Measurements from ENCODE around the gene ZNF771.

The ZNF771 gene

DNA sequence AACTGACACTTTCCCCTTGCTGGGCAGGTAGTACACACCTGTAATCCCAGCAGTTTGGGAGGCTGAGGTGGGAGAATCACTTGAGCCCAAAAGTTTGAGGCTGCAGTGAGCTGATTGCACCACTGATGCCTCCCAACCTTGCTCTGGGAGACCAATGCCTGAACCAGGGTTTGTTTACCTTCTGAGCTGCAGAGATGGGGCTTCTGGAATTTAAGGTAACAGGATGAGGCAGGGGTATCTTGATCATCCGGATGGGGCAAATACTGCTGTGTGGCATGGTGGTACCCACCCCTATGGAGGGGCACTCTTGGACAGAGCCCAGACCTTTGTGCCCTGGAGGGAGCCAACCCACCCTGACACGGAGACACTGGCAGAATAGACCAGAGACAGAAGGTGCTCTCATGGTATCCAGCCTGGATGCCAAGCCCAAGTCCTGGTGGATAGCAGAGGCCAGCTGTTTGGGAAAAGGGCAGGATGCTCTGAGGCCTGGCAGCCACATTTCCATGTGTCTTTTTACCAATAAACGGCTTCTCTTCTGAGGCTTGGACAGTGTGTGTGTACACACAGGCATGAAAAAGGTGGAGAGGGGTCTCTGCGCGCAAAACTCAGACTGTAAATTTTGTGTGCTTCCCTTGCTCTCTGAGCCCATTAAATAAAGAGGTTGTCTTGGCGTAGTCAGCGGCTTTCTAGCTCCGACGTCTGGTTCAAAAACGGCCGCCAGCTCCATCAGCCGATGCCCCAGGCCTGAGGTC is 7.8 kb upstream of the ZNF771 start:
- no peak for DNase-seq

DNA sequence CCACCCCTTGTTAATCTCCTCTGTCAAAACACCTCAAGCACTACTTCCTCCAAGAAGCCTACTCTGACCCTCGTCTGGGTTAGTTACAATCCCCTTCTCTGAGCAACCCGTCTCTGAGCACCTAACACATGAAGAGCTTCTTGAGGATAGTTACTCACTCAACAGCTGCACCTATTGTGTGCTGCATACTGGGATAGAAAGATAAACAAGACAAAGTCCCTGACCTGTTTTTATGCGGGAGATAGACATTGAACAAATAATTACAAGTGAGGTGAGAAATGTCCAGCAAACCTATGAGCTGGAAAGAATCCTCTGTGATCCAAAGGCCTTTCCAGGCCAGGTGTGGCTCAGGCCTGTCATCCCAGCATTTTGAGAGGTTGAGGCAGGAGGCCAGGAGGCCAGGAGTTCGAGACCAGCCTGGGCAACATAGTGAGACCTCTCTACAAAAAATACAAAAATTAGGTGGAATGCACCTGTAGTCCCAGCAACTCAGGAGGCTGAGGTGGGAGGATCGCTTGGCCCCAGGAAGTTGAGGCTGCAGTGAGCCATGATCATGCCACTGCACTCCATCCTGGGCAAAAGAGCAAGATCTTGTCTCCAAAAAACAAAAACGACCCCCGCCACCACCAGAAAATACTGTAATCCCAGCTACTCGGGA is 5.5 kb upstream of the ZNF771 start:
- DNase-seq, result no peak

DNA sequence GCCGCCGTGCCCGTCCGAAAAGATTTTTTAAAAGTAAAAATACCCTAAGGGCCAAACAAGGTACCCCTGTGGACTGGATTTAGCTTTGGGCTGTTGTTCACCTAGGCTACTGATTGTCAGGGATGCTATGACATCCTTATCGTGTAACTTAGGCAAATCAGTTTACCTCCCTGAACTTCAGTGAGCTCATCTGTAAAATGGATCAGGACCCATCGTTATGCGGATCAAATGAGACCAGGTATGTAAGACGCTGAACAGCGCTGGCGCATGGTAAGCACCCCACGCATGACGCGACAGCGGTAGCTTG is 658 bp upstream of the ZNF771 start:
- DNase-seq, result no peak

DNA sequence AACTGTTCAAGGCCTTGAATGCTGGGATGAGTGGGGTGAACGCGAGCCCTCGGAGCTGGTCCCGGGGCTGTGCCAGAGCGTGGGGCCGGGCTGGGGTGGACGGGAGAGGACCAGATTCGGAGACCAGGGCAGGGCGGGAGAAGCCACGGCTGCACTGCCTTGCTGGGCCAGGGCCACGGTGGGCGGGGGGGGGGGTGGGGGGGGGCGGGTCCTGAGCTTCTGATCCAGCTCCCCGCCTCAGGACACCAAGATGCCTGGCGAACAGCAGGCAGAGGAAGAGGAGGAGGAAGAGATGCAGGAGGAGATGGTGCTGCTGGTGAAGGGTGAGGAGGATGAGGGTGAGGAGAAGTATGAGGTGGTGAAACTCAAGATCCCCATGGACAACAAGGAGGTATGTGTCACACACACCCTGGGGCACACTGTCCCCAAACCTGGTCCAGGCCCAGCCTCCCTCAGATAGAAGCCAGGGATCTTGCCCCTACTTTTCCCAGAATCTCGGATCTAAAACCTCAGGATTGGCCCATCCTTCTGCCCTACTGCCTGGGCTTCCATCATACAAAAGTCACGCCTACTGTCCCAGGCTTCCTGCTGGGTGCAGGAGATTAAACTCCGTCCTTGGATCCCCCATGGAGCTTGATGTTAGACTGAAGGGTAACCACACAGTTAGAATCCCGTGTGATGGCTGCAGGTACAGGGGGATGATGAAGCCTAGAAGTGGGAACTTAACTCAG is 563 bp downstream of the ZNF771 start:
- no peak for DNase-seq

DNA sequence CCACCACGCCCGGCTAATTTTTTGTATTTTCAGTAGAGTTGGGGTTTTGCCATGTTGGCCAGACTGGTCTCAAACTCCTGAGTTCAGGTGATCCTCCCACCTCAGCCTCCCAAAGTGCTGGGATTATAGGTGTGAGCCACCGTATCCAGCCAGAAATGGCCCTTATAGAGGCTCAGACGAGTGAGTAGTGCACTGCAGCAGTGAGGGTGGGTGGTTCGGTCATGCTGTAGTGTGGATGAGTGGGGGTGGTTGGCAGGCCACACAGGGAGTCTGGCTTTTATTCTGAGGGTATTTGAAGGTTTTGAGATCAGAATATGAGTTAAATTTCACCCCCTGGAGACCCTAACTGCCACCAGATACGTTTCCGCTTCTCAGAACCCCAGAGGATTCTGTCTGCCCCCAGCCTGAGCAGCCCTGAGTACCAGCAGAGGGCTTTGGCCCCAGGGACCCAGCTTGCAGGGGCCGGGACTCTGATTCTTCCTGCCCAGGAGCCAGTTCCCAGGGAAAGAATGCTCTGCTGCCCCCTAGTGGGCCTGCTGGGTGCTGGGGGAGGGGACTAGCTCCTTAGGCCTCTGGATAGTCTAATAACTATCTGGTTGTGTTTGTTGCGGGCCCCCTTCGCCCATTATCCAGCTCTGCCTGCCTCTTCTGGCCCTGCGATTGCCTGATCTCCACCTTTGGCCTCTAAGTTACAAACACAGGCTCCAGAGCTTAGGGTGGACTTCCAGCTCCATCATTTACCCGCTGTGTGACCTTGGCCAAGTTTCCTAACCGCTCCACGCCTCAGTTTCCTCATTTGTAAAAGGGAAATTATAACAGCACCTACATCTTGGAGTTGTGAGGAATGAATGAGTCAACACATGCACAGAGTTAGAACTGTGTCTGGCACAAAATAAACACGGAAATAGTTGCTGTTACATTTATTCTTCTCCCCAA is 2.0 kb downstream of the ZNF771 start:
- DNase-seq, result peak; percentile 92

DNA sequence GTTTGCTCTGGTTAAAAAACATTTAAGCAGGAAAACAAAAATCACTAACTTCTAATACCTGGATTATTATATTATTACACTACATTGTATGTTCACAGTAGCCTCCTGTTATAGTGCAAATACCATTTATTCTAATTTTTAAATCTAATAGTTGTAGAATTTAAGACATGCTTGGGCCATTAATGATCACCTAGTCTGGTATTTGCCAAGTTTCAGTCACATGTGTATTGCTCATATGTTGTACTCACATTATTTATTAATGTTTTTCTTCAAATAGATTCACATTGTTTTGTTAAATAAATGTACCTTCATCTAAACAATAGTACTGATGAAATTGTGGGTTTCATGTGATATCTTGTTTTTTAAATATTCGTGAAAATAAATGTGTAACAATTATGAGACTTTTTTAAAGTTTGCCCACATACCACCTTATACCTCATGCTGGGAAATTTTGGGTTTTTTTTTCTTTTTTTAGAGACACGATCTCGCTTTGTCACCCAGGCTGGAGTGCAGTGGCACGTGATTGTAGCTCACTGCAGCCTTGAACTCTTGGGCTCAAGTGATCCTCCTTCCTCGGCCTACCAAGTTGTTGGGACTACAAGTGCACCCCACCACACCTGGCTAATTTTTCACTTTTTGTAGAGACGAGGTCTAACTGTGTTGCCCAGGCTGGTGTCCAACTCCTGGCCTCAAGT is 5.9 kb downstream of the ZNF771 start:
- no peak for DNase-seq

DNA sequence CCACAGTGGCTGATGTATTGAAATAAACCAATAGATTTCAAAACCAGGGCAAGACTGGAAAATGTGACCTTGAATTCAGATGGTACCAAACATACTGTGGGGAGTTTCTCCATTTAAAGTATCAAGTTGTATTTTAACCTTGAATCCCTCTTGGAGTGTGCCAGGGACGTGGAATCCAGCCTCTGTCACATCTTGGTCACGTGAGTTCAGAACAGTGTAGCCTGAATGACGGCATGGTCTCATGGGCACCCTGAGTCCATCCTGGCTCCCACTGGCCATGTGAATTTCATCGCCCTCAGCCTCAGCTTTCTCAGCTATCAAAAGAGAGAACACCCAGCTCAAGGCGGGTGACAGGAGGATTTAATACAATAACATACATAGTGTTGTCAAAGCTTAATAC is 6.8 kb downstream of the ZNF771 start:
- DNase-seq, result no peak

DNA sequence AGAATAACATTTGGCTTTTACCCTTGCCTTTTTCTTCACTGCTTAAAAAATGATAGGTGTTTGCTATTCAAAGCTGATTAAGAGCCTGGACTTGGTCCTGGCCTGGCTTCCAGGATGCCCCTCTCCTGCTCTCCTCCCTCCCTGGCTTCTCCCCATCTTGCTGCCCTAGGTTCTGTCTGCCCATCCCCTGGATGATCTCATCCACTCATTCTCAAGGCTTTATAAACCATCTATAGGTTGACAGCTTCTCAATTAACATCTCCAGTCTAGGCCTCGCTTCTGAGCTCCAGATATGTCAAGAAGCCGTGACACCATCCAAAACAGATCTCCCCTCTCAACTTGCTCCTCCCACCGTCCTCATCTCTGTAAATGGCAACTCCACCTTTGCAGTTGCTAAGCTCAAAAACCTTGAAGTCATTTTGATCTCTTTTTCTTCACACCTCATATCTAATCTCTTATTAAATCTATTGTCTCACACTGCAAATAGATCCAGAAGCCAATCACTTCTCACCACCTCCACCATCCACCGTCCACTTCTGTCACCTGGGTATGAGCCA is 8.7 kb downstream of the ZNF771 start:
- no peak for DNase-seq

DNA sequence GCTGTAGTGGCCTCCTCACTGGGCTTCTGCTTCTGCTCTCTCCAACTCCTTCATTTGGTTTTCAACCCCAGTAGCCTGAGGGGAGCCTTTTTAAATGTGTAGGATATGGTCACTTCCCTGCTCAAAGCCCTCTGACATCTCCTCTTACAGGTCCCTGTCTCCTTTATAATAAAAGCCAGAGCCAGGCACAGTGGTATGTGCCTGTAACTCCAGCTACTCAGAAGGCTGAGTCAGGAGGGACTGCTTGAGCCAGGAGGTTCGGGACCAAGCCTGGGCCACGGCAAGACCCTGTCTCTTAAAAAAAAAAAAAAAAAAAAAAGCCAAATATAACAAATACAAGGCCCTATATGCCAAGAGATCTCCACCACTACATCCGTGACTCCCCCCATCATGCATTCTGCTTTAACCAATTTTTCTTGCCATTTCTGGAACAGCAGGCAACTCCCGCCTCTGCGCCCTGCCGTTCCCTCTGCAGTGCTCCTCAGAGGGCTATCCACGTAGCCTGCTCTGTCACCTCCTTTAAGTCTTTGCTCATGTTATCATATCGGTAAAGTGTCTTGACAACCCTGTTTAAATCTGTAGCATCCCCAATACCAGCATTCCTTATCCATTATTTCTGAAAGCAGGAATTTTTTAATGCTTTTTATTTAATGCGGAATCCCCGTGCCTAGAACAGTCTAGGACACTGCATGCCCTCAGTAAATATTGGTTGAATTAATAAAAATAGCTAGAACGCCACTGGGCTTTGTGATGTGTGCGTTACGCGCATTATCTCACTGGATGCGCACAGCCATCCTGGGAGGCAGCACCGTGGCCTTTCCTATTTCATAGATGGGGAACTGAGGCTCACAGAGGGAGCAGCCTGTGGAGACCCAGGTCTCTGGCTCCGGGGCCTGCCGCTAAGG is 9.5 kb downstream of the ZNF771 start:
- DNase-seq, result peak; percentile 20

DNA sequence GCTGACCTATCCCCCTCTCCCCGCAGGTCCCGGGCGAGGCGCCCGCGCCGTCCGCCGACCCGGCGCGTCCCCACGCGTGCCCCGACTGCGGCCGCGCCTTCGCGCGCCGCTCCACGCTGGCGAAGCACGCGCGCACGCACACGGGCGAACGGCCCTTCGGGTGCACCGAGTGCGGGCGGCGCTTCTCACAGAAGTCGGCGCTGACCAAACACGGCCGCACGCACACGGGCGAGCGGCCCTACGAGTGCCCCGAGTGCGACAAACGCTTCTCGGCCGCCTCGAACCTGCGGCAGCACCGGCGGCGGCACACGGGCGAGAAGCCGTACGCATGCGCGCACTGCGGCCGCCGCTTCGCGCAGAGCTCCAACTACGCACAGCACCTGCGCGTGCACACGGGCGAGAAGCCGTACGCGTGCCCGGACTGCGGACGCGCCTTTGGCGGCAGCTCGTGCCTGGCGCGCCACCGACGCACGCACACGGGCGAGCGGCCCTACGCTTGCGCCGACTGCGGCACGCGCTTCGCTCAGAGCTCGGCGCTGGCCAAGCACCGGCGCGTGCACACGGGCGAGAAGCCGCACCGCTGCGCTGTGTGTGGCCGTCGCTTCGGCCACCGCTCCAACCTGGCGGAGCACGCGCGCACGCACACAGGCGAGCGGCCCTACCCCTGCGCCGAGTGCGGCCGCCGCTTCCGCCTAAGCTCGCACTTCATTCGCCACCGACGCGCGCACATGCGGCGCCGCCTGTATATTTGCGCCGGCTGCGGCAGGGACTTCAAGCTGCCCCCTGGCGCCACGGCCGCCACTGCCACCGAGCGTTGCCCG is 10.3 kb downstream of the ZNF771 start:
- peak; percentile 70 for DNase-seq

DNA sequence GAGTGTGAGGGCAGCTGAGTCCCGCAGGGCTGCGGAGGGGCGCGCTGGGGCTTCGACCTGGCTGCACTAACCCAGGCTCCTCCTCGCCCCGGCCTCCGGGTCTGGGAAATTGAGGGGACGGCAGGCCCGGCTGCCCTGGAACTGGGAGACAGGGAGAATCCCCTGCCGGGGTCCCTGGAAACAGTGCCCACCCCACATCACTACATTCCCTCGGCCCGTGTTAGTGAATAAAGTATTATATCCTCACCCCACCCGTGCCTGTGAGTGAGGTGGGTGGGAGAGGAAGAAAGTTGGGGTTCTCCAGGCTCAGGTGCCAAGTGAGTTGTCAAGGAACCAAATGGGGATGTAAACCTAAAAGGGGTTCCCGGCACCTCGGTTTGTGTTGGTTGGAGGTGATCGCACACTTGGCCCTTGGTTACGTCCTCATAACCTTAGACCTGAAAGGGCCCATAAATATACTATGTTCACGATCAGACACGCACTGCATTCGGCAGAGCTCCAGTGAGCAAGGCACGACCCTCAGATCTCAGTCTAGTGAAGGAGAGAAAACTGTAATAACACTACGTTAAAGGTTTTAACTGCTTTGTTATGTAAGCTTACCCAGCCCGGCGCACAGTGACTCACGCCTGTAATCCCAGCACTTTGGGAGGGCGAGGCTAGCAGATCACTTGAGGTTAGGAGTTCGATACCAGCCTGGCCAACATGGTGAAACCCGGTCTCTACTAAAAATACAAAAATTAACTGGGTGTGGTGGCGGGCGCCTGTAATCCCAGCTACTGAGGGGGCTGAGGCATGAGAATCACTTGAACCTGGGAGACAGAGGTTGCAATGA is 11.2 kb downstream of the ZNF771 start:
- no peak for DNase-seq

DNA sequence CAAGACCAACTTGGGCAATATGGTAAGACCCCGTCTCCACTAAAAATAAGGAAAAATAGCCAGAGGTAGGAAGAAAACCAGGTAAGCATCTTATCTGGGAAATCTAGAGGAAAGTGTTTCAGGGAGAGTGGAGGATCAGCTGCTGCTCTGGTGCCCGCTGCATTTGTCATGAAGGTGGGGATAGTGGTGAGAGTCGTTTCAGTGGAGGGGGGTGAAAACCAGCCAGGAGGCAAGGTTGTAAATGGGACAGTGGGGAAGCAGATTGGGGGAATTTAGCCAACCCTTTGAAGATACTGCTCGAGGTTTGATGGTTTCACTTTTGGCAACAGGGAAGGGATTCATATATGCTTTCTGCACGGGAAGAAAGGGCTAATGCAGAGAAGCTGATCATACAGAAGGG is 13.6 kb downstream of the ZNF771 start:
- DNase-seq, result no peak

DNA sequence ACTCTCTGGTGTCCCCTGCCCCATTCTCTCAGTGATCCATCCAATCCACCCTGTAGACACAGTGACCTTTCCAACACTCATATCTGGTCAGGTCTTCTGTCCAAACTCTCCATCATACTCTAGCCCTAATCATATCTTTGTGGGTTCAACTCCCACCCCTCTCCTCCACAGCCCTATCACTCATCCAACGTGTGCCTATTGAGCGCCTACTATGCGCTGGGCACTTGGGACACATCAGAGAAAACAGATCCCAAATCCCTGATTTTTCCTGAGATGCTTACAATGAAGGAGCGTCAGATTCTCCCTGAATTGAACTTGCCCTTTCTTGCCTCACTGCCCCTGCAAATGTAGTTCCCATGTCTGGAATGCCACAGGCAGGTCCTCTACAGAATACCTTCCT is 20.6 kb downstream of the ZNF771 start:
- DNase-seq, result no peak

DNA sequence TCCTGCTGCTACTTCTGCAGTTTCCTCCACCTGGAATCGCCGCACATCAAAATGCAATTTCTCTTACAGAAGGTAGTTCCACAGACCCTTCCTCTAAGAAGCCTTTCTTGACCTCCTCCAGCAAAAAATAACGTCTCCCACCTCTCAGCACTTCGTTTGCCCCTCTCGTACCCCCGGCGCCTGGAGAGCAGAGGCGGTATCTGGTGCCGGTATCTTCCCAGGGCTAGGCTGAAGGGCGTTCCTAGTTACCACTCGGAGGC is 21.9 kb downstream of the ZNF771 start:
- DNase-seq, result no peak

DNA sequence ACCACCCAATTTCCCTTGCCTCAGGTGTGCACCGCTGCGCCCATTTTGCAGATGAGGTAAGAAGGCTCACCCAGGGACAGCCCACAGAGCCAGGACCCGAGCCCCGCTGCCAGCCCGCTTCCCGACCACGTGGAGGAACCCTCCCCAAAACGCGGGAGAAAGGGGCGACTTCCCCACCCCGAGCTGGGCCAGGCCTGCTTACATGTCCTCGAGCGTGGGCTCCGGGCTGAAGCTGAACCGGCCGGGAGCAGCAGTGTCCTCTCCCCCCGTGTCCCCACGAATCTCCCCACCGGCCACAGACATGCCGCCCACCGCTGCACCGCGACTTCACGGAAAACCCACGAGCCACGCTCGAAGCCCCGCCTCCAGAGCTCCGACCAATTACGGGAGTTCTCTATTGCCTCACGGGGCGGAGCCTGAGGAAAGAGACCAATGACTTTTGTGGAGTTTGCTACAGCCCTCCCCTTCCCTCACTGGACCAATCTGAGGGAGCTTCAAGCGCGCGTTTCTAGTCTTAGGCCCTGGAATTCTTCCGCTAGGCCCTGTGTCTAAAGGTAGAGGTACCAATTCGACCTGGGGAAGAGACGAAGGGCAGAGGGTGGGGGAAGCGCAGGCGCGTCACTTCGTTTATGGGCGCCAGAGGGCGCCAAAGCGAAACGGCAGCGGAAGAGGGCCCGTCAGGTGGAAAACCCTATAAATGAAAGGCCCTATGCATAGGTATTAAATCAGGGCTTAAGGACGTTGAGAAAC is 22.4 kb downstream of the ZNF771 start, which contains the start of gene DCTPP1:
DCTPP1 (minus strand) TSS at position 353 of the 750 bp plus-strand sequence; CDS start at position 303, 50 bp downstream.
- DNase-seq, result peak; percentile 94

DNA sequence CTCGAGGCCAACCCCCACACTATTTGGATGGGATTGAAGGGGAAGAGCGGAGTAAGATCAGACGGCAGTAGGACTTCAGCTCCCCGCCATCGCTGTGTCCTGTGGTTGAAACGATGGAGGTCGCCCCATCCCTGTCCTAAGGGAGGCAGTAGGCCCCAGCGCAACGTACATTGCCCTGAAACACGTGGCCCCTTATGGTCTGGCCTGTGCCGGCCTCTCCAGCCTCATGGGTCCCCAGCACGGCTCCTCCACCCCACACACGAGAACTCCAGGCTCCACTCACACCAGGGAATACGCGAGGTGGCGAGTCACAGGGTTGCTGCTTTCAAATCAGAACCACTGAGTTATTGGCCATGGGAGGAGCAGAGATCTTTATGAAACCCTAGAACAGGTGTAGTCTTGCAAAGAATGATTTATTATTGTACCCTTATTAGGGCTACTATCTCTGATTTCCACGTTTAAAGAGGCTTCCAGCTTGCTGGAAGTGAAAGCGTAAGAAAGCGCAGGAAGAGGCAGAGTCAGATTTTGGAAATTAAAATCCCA is 23.1 kb downstream of the ZNF771 start:
- no peak for DNase-seq

DNA sequence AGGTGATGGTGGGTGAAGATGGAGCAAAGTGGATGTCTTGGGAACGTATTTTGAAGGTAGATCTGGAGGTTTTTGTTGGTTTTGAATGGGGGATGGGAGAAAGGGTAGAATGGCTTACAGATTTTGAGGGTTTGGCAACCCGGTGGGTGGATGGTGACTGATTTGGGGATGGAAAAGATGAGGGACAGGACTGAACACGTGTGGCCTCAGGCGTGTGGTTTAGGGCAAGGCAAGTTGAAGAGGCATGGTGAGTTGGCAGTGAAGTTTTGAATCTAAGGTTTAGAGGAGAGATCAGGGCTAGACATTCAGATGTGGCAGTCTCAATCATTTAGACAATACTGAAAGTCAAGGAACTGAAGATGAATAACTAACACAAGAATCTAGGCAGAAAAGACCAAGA is 27.4 kb downstream of the ZNF771 start:
- DNase-seq, result no peak

DNA sequence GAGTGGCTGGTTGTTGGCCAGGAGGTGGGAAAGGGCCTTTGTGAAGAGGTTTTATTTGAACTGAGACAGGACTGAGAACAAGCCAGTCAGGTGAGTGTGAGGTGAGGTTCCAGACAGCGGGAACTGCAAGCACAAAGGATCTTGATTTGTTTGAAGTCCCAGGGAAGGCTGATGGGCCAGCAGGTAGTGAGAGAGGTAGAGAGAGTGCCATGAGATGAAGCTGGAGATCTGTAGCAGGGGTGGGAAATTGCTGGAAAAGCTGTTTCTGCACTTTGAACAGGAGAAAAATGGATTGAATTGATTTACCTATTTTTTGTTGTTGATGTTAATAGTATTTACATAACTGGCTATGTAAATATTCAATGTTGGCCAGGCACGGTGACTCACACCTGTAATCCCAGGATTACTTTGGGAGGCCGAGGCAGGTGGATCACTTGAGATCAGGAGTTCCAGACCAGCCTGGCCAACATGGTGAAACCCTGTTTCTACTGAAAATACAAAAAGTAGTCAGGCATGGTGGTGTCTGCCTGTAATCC is 30.2 kb downstream of the ZNF771 start:
- no peak for DNase-seq
